H9 (cell line): ENCODE data around the gene CDS1. TPM values are rescaled to one million over a fixed set of nuclear protein-coding genes. Genes with fewer than 3 reads are reported as not detected.

ENCODE experiments used
- DNase-seq: peaks from one replicate; pipeline ENCODE4 v3.0.0-alpha.2; 2017
- H2AFZ ChIP-seq: one replicate; pipeline ENCODE4 v1.6.1; 2013; ENCODE audit warnings: mild to moderate bottlenecking, low read length, control low read depth, moderate library complexity
- H2AK5ac ChIP-seq: 2 replicates; pipeline ENCODE4 v1.6.1; 2013; ENCODE audit warnings: low read length, control low read depth, mixed read lengths; ENCODE audit not compliant: insufficient read length
- H2BK120ac ChIP-seq: one replicate; pipeline ENCODE4 v1.6.1; 2013; ENCODE audit warnings: low read depth, mild to moderate bottlenecking, low read length, control low read depth, inconsistent platforms; ENCODE audit not compliant: poor library complexity, severe bottlenecking
- H2BK12ac ChIP-seq: 2 replicates; pipeline ENCODE4 v1.6.1; 2013; ENCODE audit warnings: low read length, control low read depth, mixed read lengths, low read depth; ENCODE audit not compliant: insufficient read length
- H2BK15ac ChIP-seq: 2 replicates; pipeline ENCODE4 v1.6.1; 2013; ENCODE audit warnings: low read depth, low read length, control low read depth
- H2BK20ac ChIP-seq: one replicate; pipeline ENCODE4 v1.6.1; 2013; ENCODE audit warnings: low read depth, mild to moderate bottlenecking, low read length, control low read depth, inconsistent platforms; ENCODE audit not compliant: poor library complexity, severe bottlenecking
- H2BK5ac ChIP-seq: 2 replicates; pipeline ENCODE4 v1.6.1; 2013; ENCODE audit warnings: low read length, control low read depth, mixed read lengths; ENCODE audit not compliant: insufficient read length
- H3K14ac ChIP-seq: 2 replicates; pipeline ENCODE4 v1.6.1; 2013; ENCODE audit warnings: low read length, control low read depth; ENCODE audit not compliant: insufficient read depth
- H3K18ac ChIP-seq: 2 replicates; pipeline ENCODE4 v1.6.1; 2013; ENCODE audit warnings: low read depth, mild to moderate bottlenecking, mixed read lengths, low read length, control low read depth; ENCODE audit not compliant: insufficient read length
- H3K23ac ChIP-seq: 2 replicates; pipeline ENCODE4 v1.6.1; 2013; ENCODE audit warnings: low read length, control low read depth, mixed read lengths, low read depth; ENCODE audit not compliant: insufficient read length
- H3K23me2 ChIP-seq: 2 replicates; pipeline ENCODE4 v1.6.1; 2013; ENCODE audit warnings: low read depth, mild to moderate bottlenecking, mixed read lengths, low read length, control low read depth; ENCODE audit not compliant: insufficient read length, poor library complexity, severe bottlenecking
- H3K27ac ChIP-seq: 2 replicates; pipeline ENCODE4 v1.5.1; 2013; ENCODE audit warnings: low read length, control low read depth, mixed read lengths, low read depth; ENCODE audit not compliant: insufficient read length
- H3K27me3 ChIP-seq: 2 replicates; pipeline ENCODE4 v1.6.1; 2013; ENCODE audit warnings: low read length, control low read depth, inconsistent platforms; ENCODE audit not compliant: insufficient read depth
- H3K4ac ChIP-seq: 2 replicates; pipeline ENCODE4 v1.6.1; 2013; ENCODE audit warnings: low read depth, mild to moderate bottlenecking, control low read depth, inconsistent platforms, low read length, moderate library complexity
- H3K4me1 ChIP-seq: 2 replicates; pipeline ENCODE4 v1.6.1; 2013; ENCODE audit warnings: low read length, control low read depth, inconsistent platforms; ENCODE audit not compliant: insufficient read depth
- H3K4me2 ChIP-seq: 2 replicates; pipeline ENCODE4 v1.6.1; 2013; ENCODE audit warnings: low read length, control low read depth, mixed read lengths; ENCODE audit not compliant: insufficient read length, insufficient read depth
- H3K56ac ChIP-seq: 2 replicates; pipeline ENCODE4 v1.6.1; 2013; ENCODE audit warnings: low read depth, mild to moderate bottlenecking, mixed read lengths, low read length, control low read depth; ENCODE audit not compliant: insufficient read length
- H3K79me1 ChIP-seq: 2 replicates; pipeline ENCODE4 v1.6.1; 2013; ENCODE audit warnings: low read depth, mild to moderate bottlenecking, moderate library complexity, low read length, control low read depth, inconsistent platforms; ENCODE audit not compliant: insufficient read depth, poor library complexity, severe bottlenecking
- H3K79me2 ChIP-seq: 2 replicates; pipeline ENCODE4 v1.6.1; 2013; ENCODE audit warnings: low read length, control low read depth, inconsistent platforms; ENCODE audit not compliant: insufficient read depth
- H3K9ac ChIP-seq: 2 replicates; pipeline ENCODE4 v1.6.1; 2013; ENCODE audit warnings: low read length, control low read depth, mixed read lengths; ENCODE audit not compliant: insufficient read length; ENCODE audit errors: extremely low read depth
- H3K9me3 ChIP-seq: one replicate; pipeline ENCODE4 v1.6.1; 2013; ENCODE audit warnings: low read depth, low read length, inconsistent platforms; ENCODE audit not compliant: control insufficient read depth
- H3T11ph ChIP-seq: one replicate; pipeline ENCODE4 v1.6.1; 2013; ENCODE audit warnings: mild to moderate bottlenecking, low read length, control low read depth, inconsistent platforms
- H4K20me1 ChIP-seq: one replicate; pipeline ENCODE4 v1.6.1; 2013; ENCODE audit not compliant: control insufficient read depth, insufficient read length, insufficient read depth
- H4K5ac ChIP-seq: 2 replicates; pipeline ENCODE4 v1.6.1; 2013; ENCODE audit warnings: low read depth, mild to moderate bottlenecking, mixed read lengths, low read length, control low read depth; ENCODE audit not compliant: insufficient read length
- H4K8ac ChIP-seq: replicated peaks from 2 replicates; pipeline ENCODE4 v1.6.1; 2013; ENCODE audit warnings: low read length, control low read depth, mixed read lengths, low read depth; ENCODE audit not compliant: insufficient read length
- H4K91ac ChIP-seq: 2 replicates; pipeline ENCODE4 v1.6.1; 2013; ENCODE audit warnings: low read depth, mild to moderate bottlenecking, moderate library complexity, mixed read lengths, low read length, control low read depth; ENCODE audit not compliant: insufficient read length
- H3K27ac Mint-ChIP-seq, 3 experiments: 2 replicates in 2 of 3; 3 replicates in 1 of 3; pipeline ENCODE4 v1.8.0; 2020 to 2021; ENCODE audit warnings: mixed read lengths in 3 of 3, mild to moderate bottlenecking in 1 of 3, moderate library complexity in 1 of 3
- H3K27me3 Mint-ChIP-seq: 2 replicates; pipeline ENCODE4 v1.8.0; 2021; ENCODE audit warnings: low read depth, mild to moderate bottlenecking, moderate library complexity, mixed read lengths
- H3K36me3 Mint-ChIP-seq, 3 experiments: 2 replicates in 2 of 3; 3 replicates in 1 of 3; pipeline ENCODE4 v1.8.0; 2020 to 2021; ENCODE audit warnings: low read depth in 3 of 3, mixed read lengths in 3 of 3; ENCODE audit not compliant: insufficient read depth in 1 of 3
- H3K4me1 Mint-ChIP-seq, 2 experiments: 2 replicates each; pipeline ENCODE4 v1.8.0; 2020; ENCODE audit warnings: mixed read lengths in 2 of 2
- H3K4me3 Mint-ChIP-seq, 2 experiments: 2 replicates in 1 of 2; 3 replicates in 1 of 2; pipeline ENCODE4 v1.8.0; 2020 to 2021; ENCODE audit warnings: mild to moderate bottlenecking in 2 of 2, mixed read lengths in 2 of 2, moderate library complexity in 1 of 2
- H3K9me3 Mint-ChIP-seq, 2 experiments: 2 replicates in 1 of 2; 3 replicates in 1 of 2; pipeline ENCODE4 v1.8.0; 2020; ENCODE audit warnings: mild to moderate bottlenecking in 2 of 2, mixed read lengths in 2 of 2, moderate library complexity in 1 of 2
- CTCF ChIP-seq: fragments of 200-600 bp; sonication (generic); conservative IDR thresholded peaks from 3 replicates; pipeline ENCODE4 v1.8.0; 2021; ENCODE audit warnings: antibody characterized with exemption, mild to moderate bottlenecking
- WGBS: extraction: QIAGEN DNeasy Blood & Tissue Kit; methylation state at CpG from one replicate; pipeline ENCODE4 v1.1.7; 2013; ENCODE audit warnings: missing lambda C conversion rate, low lambda C conversion rate, mixed read lengths; ENCODE audit not compliant: insufficient read length; ENCODE audit errors: extremely low coverage; 5-methylcytosine and 5-hydroxymethylcytosine counted together
- total RNA-seq: library from RNA; stranded (reverse); gene quantifications from 2 replicates; pipeline ENCODE4 v1.2.1, GENCODE V29; 2021

Gene CDS1
- total RNA-seq, 1 experiment from 2014 or later = 7.5 TPM

GRCh38 chr4:84677093-84677492, 94.2 kb downstream of the CDS1 start:
- no CpG with 5 or more reads among the region's 9 CpGs for WGBS
- H3K36me3 Mint-ChIP-seq = peaks cover 27 to 63% (median 63%) of the 10 kb centered on the region in 3 experiments; a peak in 6 of 7 replicates

More at GRCh38 chr4:84677093-84677492, 94.2 kb downstream of the CDS1 start:
- DNase-seq = no peak
- Mint-ChIP-seq H3K4me1 (peaks cover 0 to 6% of the 10 kb centered on the region in 2 experiments; a peak in 2 of 4 replicates), H3K9me3 (no peaks in the 10 kb centered on the region), H3K27ac (peak overlapping the region in 1 of 3 experiments; percentile 52; a peak in 1 of 7 replicates), H3K4me3 (no peak overlapping the region), H3K27me3 (no peaks in the 10 kb centered on the region)
- H2BK12ac ChIP-seq = no peak overlapping the region
- H3K9me3 ChIP-seq = no peaks in the 10 kb centered on the region
- no peak overlapping the region for H3K27ac ChIP-seq
- no peak overlapping the region for H4K8ac ChIP-seq
- no peaks in the 10 kb centered on the region for H3K27me3 ChIP-seq
- no peak overlapping the region for H3K4me2 ChIP-seq
- no peaks in the 10 kb centered on the region for H3K79me1 ChIP-seq
- H2AK5ac ChIP-seq = no peak overlapping the region
- H3K18ac ChIP-seq = no peak overlapping the region
- no peak overlapping the region for H2AFZ ChIP-seq
- H2BK120ac ChIP-seq = no peak overlapping the region
- no peak overlapping the region for H4K91ac ChIP-seq
- H3K56ac ChIP-seq = no peak overlapping the region
- H4K20me1 ChIP-seq = no peaks in the 10 kb centered on the region
- H2BK5ac ChIP-seq = no peak overlapping the region
- H3K23me2 ChIP-seq = no peaks in the 10 kb centered on the region
- H3K4me1 ChIP-seq = no peaks in the 10 kb centered on the region
- TF ChIP-seq CTCF = no peak
- H2BK20ac ChIP-seq = no peak overlapping the region
- H3K14ac ChIP-seq = no peak overlapping the region
- H3K79me2 ChIP-seq = no peaks in the 10 kb centered on the region
- no peak overlapping the region for H3K23ac ChIP-seq
- no peak overlapping the region for H3K9ac ChIP-seq
- no peak overlapping the region for H2BK15ac ChIP-seq
- H3K4ac ChIP-seq = no peak overlapping the region
- no peak overlapping the region for H4K5ac ChIP-seq
- no peak overlapping the region for H3T11ph ChIP-seq
